Central memory CD4-positive, alpha-beta T cell (primary cell): ENCODE results near the gene KCND3.
"Not testable (repeated sequence)": the region's sequence is repeated elsewhere in the genome, so short reads cannot be mapped to it uniquely, and the experiment has no call there.

ENCODE experiments used
- DNase-seq: peaks from one replicate; pipeline ENCODE4 v3.0.0; 2022

Gene KCND3

GRCh38 chr1:111802110-111802509, 187.4 kb downstream of the KCND3 start:
- no peak for DNase-seq

GRCh38 chr1:111801071-111801850, 188.2 kb downstream of the KCND3 start:
- DNase-seq = no peak

GRCh38 chr1:111799722-111800121, 189.7 kb downstream of the KCND3 start:
- not testable (repeated sequence) for DNase-seq

- DNase-seq = no peak
Measured at GRCh38 chr1:111798580-111798979, 190.9 kb downstream of the KCND3 start.

- no peak for DNase-seq
Measured at GRCh38 chr1:111795401-111795800, 194.1 kb downstream of the KCND3 start.

GRCh38 chr1:111793923-111794322, 195.5 kb downstream of the KCND3 start:
- no peak for DNase-seq

GRCh38 chr1:111792249-111792648, 197.2 kb downstream of the KCND3 start:
- no peak for DNase-seq

GRCh38 chr1:111791776-111792175, 197.7 kb downstream of the KCND3 start:
- no peak for DNase-seq

- DNase-seq = no peak
Measured at GRCh38 chr1:111789666-111790316, 199.7 kb downstream of the KCND3 start.

GRCh38 chr1:111789142-111789541, 200.3 kb downstream of the KCND3 start:
- DNase-seq = no peak

- DNase-seq = no peak
Measured at GRCh38 chr1:111786669-111787207, 202.7 kb downstream of the KCND3 start.

GRCh38 chr1:111784273-111784901, 205.1 kb downstream of the KCND3 start:
- DNase-seq = no peak

GRCh38 chr1:111779546-111779945, 209.9 kb downstream of the KCND3 start:
- DNase-seq = no peak

GRCh38 chr1:111778541-111779051, 210.9 kb downstream of the KCND3 start:
- no peak for DNase-seq

- no peak for DNase-seq
Measured at GRCh38 chr1:111778066-111778465, 211.4 kb downstream of the KCND3 start.

GRCh38 chr1:111777301-111777700, 212.2 kb downstream of the KCND3 start:
- DNase-seq = no peak

GRCh38 chr1:111776861-111777260, 212.6 kb downstream of the KCND3 start:
- no peak for DNase-seq

GRCh38 chr1:111776391-111776790, 213.1 kb downstream of the KCND3 start:
- no peak for DNase-seq

- no peak for DNase-seq
Measured at GRCh38 chr1:111775966-111776365, 213.5 kb downstream of the KCND3 start.

GRCh38 chr1:111770916-111771315, 218.6 kb downstream of the KCND3 start:
- no peak for DNase-seq

GRCh38 chr1:111769517-111770146, 219.8 kb downstream of the KCND3 start:
- DNase-seq = peak; percentile 52

- no peak for DNase-seq
Measured at GRCh38 chr1:111768625-111769024, 220.8 kb downstream of the KCND3 start.

GRCh38 chr1:111768023-111768422, 221.4 kb downstream of the KCND3 start:
- DNase-seq = no peak
